ENCODE data around the gene EXO5.

GRCh38 chr1:40546957-40547356, 38.4 kb downstream of the EXO5 start:
- TF ChIP-seq ZNF274 (IDR thresholded peaks at IDR 0.05; ENCODE audit: borderline replicate concordance, extremely low read depth, low read length) (no peak), CTCF (IDR thresholded peaks at IDR 0.05; ENCODE audit: control extremely low read depth in 1 of 3, insufficient read depth in 1 of 3, low read depth in 1 of 3, low read length in 3 of 3) (no peak), EZH2 (IDR thresholded peaks at IDR 0.05; ENCODE audit: low read depth, low read length, severe bottlenecking) (no peak), TAF1 (IDR thresholded peaks at IDR 0.05; ENCODE audit: low read depth, low read length) (no peak), POLR2A (IDR thresholded peaks at IDR 0.05; ENCODE audit: control extremely low read depth in 1 of 2, low read depth in 2 of 2, low read length in 2 of 2) (no peak), ASH2L (IDR thresholded peaks at IDR 0.05; ENCODE audit: low read length) (no peak), MAX (IDR thresholded peaks at IDR 0.05) (no peak), YY1 (IDR thresholded peaks at IDR 0.05; ENCODE audit: low read depth, low read length) (no peak), RFX5 (IDR thresholded peaks at IDR 0.05; ENCODE audit: borderline replicate concordance, low read depth, low read length) (no peak), TCF12 (IDR thresholded peaks at IDR 0.05; ENCODE audit: low read depth, low read length) (no peak), JUN (IDR thresholded peaks at IDR 0.05; ENCODE audit: low read depth, low read length) (no peak), JUND (IDR thresholded peaks at IDR 0.05; ENCODE audit: low read length) (no peak), TEAD4 (IDR thresholded peaks at IDR 0.05; ENCODE audit: low read depth, low read length) (no peak), CHD1 (IDR thresholded peaks at IDR 0.05; ENCODE audit: low read depth, low read length) (no peak)
